K562 (cell line): Measurements from ENCODE around the gene DDX18. TPM values are rescaled to one million over a fixed set of nuclear protein-coding genes. Genes with fewer than 3 reads are reported as not detected.

ENCODE experiments used
- ATAC-seq: fragments of 200-7000 bp; cut with Tn5 transposase; 3 replicates; pipeline ENCODE4 v1.9.1; 2020; ENCODE audit warnings: moderate library complexity
- BruUV-seq: library from RNA; stranded (reverse); fragments of 400-500 nt; replicated peaks from 2 replicates; lab custom pipeline; 2021; lab: Mats Ljungman, UMichigan
- CTCF ChIA-PET: fragments of 300-600 bp; formaldehyde crosslinking; extraction: SDS; loops from one replicate; lab custom pipeline; 2021; ENCODE audit warnings: low intra/inter-chr PET ratio; lab: Yijun Ruan, JAX
- POLR2A ChIA-PET: fragments of 300-600, 350-650 bp; sonication (Branson Sonifier 250); formaldehyde crosslinking; extraction: SDS; loops from one replicate; lab custom pipeline; 2021; ENCODE audit warnings: antibody characterized with exemption, inconsistent platforms; lab: Yijun Ruan, JAX
- DNase-seq, 4 experiments: peaks; one replicate each; pipeline versions ENCODE4 v3.0.0 to v3.0.0-alpha.2; 2011 to 2018; ENCODE audit warnings: low spot score in 3 of 4, mixed read lengths in 3 of 4; ENCODE audit errors: extremely low read depth in 1 of 4
- FAIRE-seq: peaks from 2 replicates; lab custom pipeline; 2011; peaks lifted over from hg19 to GRCh38; lab: Jason Lieb, UNC
- H2AFZ ChIP-seq: 2 replicates; pipeline ENCODE4 v1.6.0; 2011; ENCODE audit warnings: low read depth, low read length, control low read depth, inconsistent platforms
- H3K27ac ChIP-seq: fragments of 200-600 bp; 3 replicates; pipeline ENCODE4 v1.8.0; 2011; ENCODE audit warnings: low read depth, mild to moderate bottlenecking, control low read depth, inconsistent platforms, low read length, moderate library complexity, mixed read lengths; ENCODE audit errors: extremely low read depth
- H3K27me3 ChIP-seq, 2 experiments: fragments of 300-600 bp in 1 of 2; 2 replicates in 1 of 2; 3 replicates in 1 of 2; pipeline versions ENCODE4 v1.6.0 to v1.8.0; 2011; ENCODE audit warnings: inconsistent platforms in 2 of 2, low read length in 2 of 2, mild to moderate bottlenecking in 1 of 2, mixed read lengths in 1 of 2, moderate library complexity in 1 of 2; ENCODE audit not compliant: control insufficient read depth in 2 of 2, insufficient read depth in 2 of 2
- H3K36me3 ChIP-seq: fragments of 300-600 bp; 3 replicates; pipeline ENCODE4 v1.8.0; 2011; ENCODE audit warnings: mild to moderate bottlenecking, low read length, inconsistent platforms; ENCODE audit not compliant: control insufficient read depth, insufficient read depth
- H3K4me1 ChIP-seq, 2 experiments: fragments of 200-600 bp in 1 of 2; replicated peaks in 1 of 2; 2 replicates in 1 of 2; 3 replicates in 1 of 2; pipeline versions ENCODE4 v1.5.1 to v1.8.0; 2011; ENCODE audit warnings: inconsistent platforms in 2 of 2, low read length in 2 of 2, mild to moderate bottlenecking in 1 of 2, mixed read lengths in 1 of 2, moderate library complexity in 1 of 2; ENCODE audit not compliant: control insufficient read depth in 2 of 2, insufficient read depth in 2 of 2
- H3K4me2 ChIP-seq: 2 replicates; pipeline ENCODE4 v1.6.1; 2011; ENCODE audit warnings: low read length, control low read depth, inconsistent platforms, mixed read lengths; ENCODE audit not compliant: insufficient read depth
- H3K4me3 ChIP-seq: fragments of 200-600 bp; sonication (generic), shearing (Covaris generic); 2 replicates; pipeline ENCODE4 v1.5.1; 2016; ENCODE audit warnings: control low read depth, inconsistent platforms
- H3K79me2 ChIP-seq: fragments of 200-600 bp; 3 replicates; pipeline ENCODE4 v1.8.0; 2011; ENCODE audit warnings: low read length, inconsistent platforms; ENCODE audit not compliant: control insufficient read depth, insufficient read depth
- H3K9ac ChIP-seq, 2 experiments: 2 replicates each; pipeline versions ENCODE4 v1.6.0 to v1.6.1; 2011; ENCODE audit warnings: low read depth in 2 of 2, low read length in 2 of 2, control low read depth in 1 of 2, inconsistent platforms in 1 of 2, mild to moderate bottlenecking in 1 of 2, mixed read lengths in 1 of 2; ENCODE audit not compliant: insufficient read depth in 1 of 2
- H3K9me1 ChIP-seq: one replicate; pipeline ENCODE4 v1.6.0; 2011; ENCODE audit warnings: inconsistent platforms, mild to moderate bottlenecking, low read length, moderate library complexity; ENCODE audit not compliant: control insufficient read depth, insufficient read depth
- H3K9me3 ChIP-seq: replicated peaks from 2 replicates; pipeline ENCODE4 v1.5.1; 2011; ENCODE audit warnings: low read depth, low read length, inconsistent platforms; ENCODE audit not compliant: control insufficient read depth, insufficient read depth
- H4K20me1 ChIP-seq: replicated peaks from 2 replicates; pipeline ENCODE4 v1.6.1; 2011; ENCODE audit warnings: low read length, inconsistent platforms, mixed read lengths; ENCODE audit not compliant: control insufficient read depth, insufficient read depth
- FOSL1 ChIP-seq: fragments of 200-800 bp; sonication (Bioruptor generic); conservative IDR thresholded peaks from 2 replicates; pipeline ENCODE4 v1.6.1; 2016; ENCODE audit warnings: missing genetic modification characterization, missing compliant biosample characterization
- NEUROD1 ChIP-seq: fragments of 150-350 bp; IDR thresholded peaks from 2 replicates; pipeline ENCODE4 v1.6.1; 2014; ENCODE audit warnings: borderline replicate concordance, low read length, low read depth; ENCODE audit not compliant: partially characterized antibody
- STAT5A ChIP-seq: IDR thresholded peaks from 2 replicates; pipeline ENCODE4 v1.6.1; 2012; ENCODE audit warnings: low read length, inconsistent platforms, borderline replicate concordance
- TAF7 ChIP-seq: fragments of 450-650 bp; IDR thresholded peaks from 2 replicates; pipeline ENCODE4 v1.6.1; 2016; ENCODE audit warnings: missing genetic modification characterization, missing compliant biosample characterization
- TBL1XR1 ChIP-seq, 2 experiments: IDR thresholded peaks; 2 replicates each; pipeline ENCODE4 v1.6.1; 2012; ENCODE audit warnings: improper control_type of control experiment in 2 of 2, low read length in 2 of 2, mild to moderate bottlenecking in 1 of 2
- TSHZ1 ChIP-seq: fragments of 250-450 bp; sonication (Bioruptor Pico); IDR thresholded peaks from 2 replicates; pipeline ENCODE4 v1.4.0; 2020; ENCODE audit warnings: mild to moderate bottlenecking, moderate library complexity
- ZBTB9 ChIP-seq: fragments of 450-650 bp; formaldehyde crosslinking; IDR thresholded peaks from 2 replicates; pipeline ENCODE4 v1.4.0; 2020; ENCODE audit warnings: mild to moderate bottlenecking, moderate library complexity
- WGBS: fragments of 100-300 bp; shearing (Covaris generic); methylation state at CpG from one replicate; pipeline ENCODE4 v1.1.6; 2016; ENCODE audit warnings: low coverage, mixed read lengths; ENCODE audit not compliant: insufficient coverage; ENCODE audit errors: missing lambda C conversion rate; 5-methylcytosine and 5-hydroxymethylcytosine counted together
- in situ Hi-C: fragments of 300-500 bp; cut with MboI; formaldehyde crosslinking; loops from 4 replicates; pipeline ENCODE4 v1.15.0; 2018; ENCODE audit warnings: inconsistent platforms, mixed read lengths
- intact Hi-C: fragments of 100-400 bp; cut with micrococcal nuclease; formaldehyde crosslinking; loops from 2 replicates; pipeline ENCODE4 v1.14.2; 2022
- polyA plus RNA-seq, 8 experiments: library from polyadenylated mRNA; depleted of rRNA in 4 of 8; stranded (reverse) in 5 of 8; unstranded in 3 of 8; fragments of >200 nt; fragmentation: Nextera tagmentation in 2 of 8; fragmentation: Illumina TruSeq in 1 of 8; extraction: Ambion mirVana in 2 of 8; extraction: Trizol in 1 of 8; gene quantifications; 2 replicates each; pipeline versions ENCODE4 v1.2.1 to v1.2.3, GENCODE V29; 2011 to 2014; ENCODE audit warnings: inconsistent platforms in 1 of 8, missing spikeins in 1 of 8
- total RNA-seq, 7 experiments: library from RNA; depleted of rRNA in 6 of 7; stranded (reverse); fragments of >200 nt in 6 of 7; fragmentation: Illumina TruSeq in 2 of 7; extraction: Trizol in 2 of 7; gene quantifications; 2 replicates each; pipeline versions ENCODE4 v1.2.1 to v1.2.3, GENCODE V29; 2011 to 2021; ENCODE audit warnings: low replicate concordance in 1 of 7

DDX18 gene
- total and polyA plus RNA-seq, 9 of the 15 experiments (the other 6 are each of a cell fraction or from before 2014, with no cell fraction given): 67.9 to 156 (median 116) TPM

DNA sequence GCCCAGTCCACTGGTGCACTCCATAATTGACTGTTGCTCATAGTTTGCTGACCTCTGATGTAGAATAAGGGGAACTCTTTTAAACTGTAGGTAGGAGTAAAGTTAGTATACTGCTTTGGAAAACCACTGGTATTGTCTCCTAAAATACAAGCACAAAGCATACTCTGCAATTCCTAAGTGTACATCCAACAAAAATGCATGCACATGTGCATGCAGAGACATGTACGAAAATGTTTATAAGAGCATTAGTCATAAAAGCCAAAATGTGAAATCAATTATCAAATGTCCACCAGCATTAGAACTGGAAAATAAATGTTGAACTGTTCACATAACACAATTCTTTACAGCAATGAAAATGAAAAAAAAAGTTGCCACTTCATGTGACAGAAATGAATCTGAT, 39.8 kb upstream of the DDX18 start:
- no peaks in the 10 kb centered on the region for H3K9me3 ChIP-seq
- in situ Hi-C loops: no loop called here

More for the DNA sequence above, 39.8 kb upstream of the DDX18 start:
- 7% methylated on average over 1 of the region's 1 CpG for WGBS
- no peaks in the 10 kb centered on the region for H4K20me1 ChIP-seq
- H3K9me1 ChIP-seq: no peaks in the 10 kb centered on the region
- H3K4me2 ChIP-seq: no peak overlapping the region
- POLR2A ChIA-PET: interaction anchor here (0.6 kb wide), 1 partner anchor 41 kb away, joined by 5 read pairs; no protein-coding TSS in a partner anchor
- intact Hi-C loops: no loop called here
- TF ChIP-seq TSHZ1 (CRISPR knock-in tag) (no peak), FOSL1 (no peak), STAT5A (no peak), NEUROD1 (no peak), TAF7 (no peak), ZBTB9 (CRISPR knock-in tag) (no peak), TBL1XR1 (IDR thresholded peaks at IDR 0.05; ENCODE audit: low read length in 2 of 2) (no peak)
- H3K27ac ChIP-seq: no peak overlapping the region
- H3K79me2 ChIP-seq: no peaks in the 10 kb centered on the region
- no peaks in the 10 kb centered on the region for H3K27me3 ChIP-seq
- H2AFZ ChIP-seq: no peak overlapping the region
- no peak for DNase-seq
- no peak overlapping the region for H3K4me3 ChIP-seq
- no peak for ATAC-seq
- FAIRE-seq: no peak
- no peaks in the 10 kb centered on the region for H3K4me1 ChIP-seq
- no peak overlapping the region for H3K9ac ChIP-seq
- no peaks in the 10 kb centered on the region for H3K36me3 ChIP-seq
- CTCF ChIA-PET: no interaction called here
- no TSS peak for BruUV-seq
